MCF 10A (cell line): ENCODE data around the gene GNA15. TPM values are rescaled to one million over a fixed set of nuclear protein-coding genes. Genes with fewer than 3 reads are reported as not detected.

Experiments used
- BruUV-seq: library from RNA; stranded (reverse); fragments of 400-500 nt; replicated peaks from 2 replicates; lab custom pipeline; 2021; lab: Mats Ljungman, UMichigan
- CTCF ChIA-PET: fragments of 300-600 bp; sonication (Branson Sonifier 250); formaldehyde crosslinking; extraction: SDS; loops from one replicate; lab custom pipeline; 2021; ENCODE audit warnings: antibody characterized with exemption, inconsistent platforms; lab: Yijun Ruan, JAX
- POLR2A ChIA-PET: fragments of 300-600, 350-650 bp; sonication (Branson Sonifier 250); formaldehyde crosslinking; extraction: SDS; loops from one replicate; lab custom pipeline; 2020; ENCODE audit warnings: antibody characterized with exemption, inconsistent platforms; lab: Yijun Ruan, JAX
- DNase-seq: peaks from one replicate; pipeline ENCODE4 v3.0.0-alpha.2; 2018; ENCODE audit not compliant: unreplicated experiment
- H3K27ac Mint-ChIP-seq: one replicate; pipeline ENCODE4 v1.8.0; 2022; ENCODE audit warnings: mild to moderate bottlenecking, low read depth, mixed read lengths; ENCODE audit not compliant: unreplicated experiment
- H3K27me3 Mint-ChIP-seq: one replicate; pipeline ENCODE4 v1.8.0; 2022; ENCODE audit warnings: mixed read lengths; ENCODE audit not compliant: insufficient read depth, unreplicated experiment
- H3K36me3 Mint-ChIP-seq: one replicate; pipeline ENCODE4 v1.8.0; 2022; ENCODE audit warnings: mild to moderate bottlenecking, moderate library complexity, mixed read lengths; ENCODE audit not compliant: insufficient read depth, unreplicated experiment
- H3K4me1 Mint-ChIP-seq: one replicate; pipeline ENCODE4 v1.8.0; 2022; ENCODE audit warnings: mixed read lengths; ENCODE audit not compliant: insufficient read depth, unreplicated experiment
- H3K4me3 Mint-ChIP-seq: one replicate; pipeline ENCODE4 v1.8.0; 2022; ENCODE audit warnings: mild to moderate bottlenecking, moderate library complexity, mixed read lengths; ENCODE audit not compliant: unreplicated experiment
- H3K9me3 Mint-ChIP-seq: one replicate; pipeline ENCODE4 v1.8.0; 2022; ENCODE audit warnings: mixed read lengths; ENCODE audit not compliant: unreplicated experiment
- CTCF ChIP-seq: fragments of 200-600 bp; IDR thresholded peaks from one replicate; pipeline ENCODE4 v1.8.0; 2022; ENCODE audit warnings: antibody characterized with exemption, mild to moderate bottlenecking; ENCODE audit not compliant: unreplicated experiment
- intact Hi-C: fragments of 100-400 bp; cut with micrococcal nuclease; formaldehyde crosslinking; loops from 2 replicates; pipeline ENCODE4 v1.14.1; 2022
- total RNA-seq: library from RNA; stranded (reverse); gene quantifications from 2 replicates; pipeline ENCODE4 v1.2.3, GENCODE V29; 2022

Gene GNA15
- total RNA-seq, 1 experiment from 2014 or later = 47.1 TPM

DNA sequence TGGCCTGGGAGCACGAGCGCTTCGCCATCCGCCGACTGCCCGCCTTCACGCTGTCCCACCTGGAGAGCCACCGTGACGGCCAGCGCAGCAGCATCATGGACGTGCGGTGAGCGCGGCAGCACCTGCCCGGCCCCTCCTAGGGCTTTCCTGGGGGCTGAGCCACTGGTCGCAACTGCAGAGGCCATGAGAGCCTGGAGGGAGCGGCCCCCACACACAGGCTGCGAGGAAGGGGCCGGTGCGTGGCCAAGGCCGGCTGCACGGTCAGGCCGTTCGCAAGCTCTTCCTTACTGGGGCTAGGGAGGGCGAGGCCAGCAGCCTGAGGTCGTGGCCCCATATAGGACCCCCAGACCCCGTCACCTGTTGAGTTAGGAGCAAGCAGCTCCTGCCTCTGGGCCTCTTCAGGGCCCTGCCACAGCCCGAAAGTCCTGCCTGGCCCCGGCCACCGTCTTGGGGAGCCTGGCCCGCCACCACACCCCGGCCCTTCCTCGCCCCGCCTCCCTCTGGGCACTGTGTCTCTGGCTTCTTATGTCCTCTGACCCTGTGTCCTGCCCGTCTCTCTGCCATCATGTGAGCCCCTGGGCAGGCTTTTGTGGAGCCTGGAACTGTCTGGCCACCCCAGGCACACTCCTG lies 68.9 kb downstream of the GNA15 start:
- ChIA-PET CTCF (no interaction called here), POLR2A (no interaction called here)
- Mint-ChIP-seq H3K27ac (no peak overlapping the region), H3K9me3 (no peaks in the 10 kb centered on the region), H3K4me1 (no peaks in the 10 kb centered on the region), H3K36me3 (peaks cover 27% of the 10 kb centered on the region), H3K27me3 (no peaks in the 10 kb centered on the region), H3K4me3 (no peak overlapping the region)
- no TSS peak for BruUV-seq
- intact Hi-C loops = no loop called here
- TF ChIP-seq CTCF = no peak
- DNase-seq = no peak

GRCh38 chr19:3206216-3206953 lies 70.6 kb downstream of the GNA15 start:
- no peak overlapping the region for H3K27ac Mint-ChIP-seq
- ChIA-PET POLR2A (no interaction called here), CTCF (no interaction called here)
- no peaks in the 10 kb centered on the region for H3K9me3 Mint-ChIP-seq
- intact Hi-C loops = no loop called here
- no TSS peak for BruUV-seq
- no peak overlapping the region for H3K4me3 Mint-ChIP-seq
- peaks cover 25% of the 10 kb centered on the region for H3K36me3 Mint-ChIP-seq
- no peak for TF ChIP-seq CTCF
- H3K27me3 Mint-ChIP-seq = no peaks in the 10 kb centered on the region
- no peak for DNase-seq
- H3K4me1 Mint-ChIP-seq = no peaks in the 10 kb centered on the region

DNA sequence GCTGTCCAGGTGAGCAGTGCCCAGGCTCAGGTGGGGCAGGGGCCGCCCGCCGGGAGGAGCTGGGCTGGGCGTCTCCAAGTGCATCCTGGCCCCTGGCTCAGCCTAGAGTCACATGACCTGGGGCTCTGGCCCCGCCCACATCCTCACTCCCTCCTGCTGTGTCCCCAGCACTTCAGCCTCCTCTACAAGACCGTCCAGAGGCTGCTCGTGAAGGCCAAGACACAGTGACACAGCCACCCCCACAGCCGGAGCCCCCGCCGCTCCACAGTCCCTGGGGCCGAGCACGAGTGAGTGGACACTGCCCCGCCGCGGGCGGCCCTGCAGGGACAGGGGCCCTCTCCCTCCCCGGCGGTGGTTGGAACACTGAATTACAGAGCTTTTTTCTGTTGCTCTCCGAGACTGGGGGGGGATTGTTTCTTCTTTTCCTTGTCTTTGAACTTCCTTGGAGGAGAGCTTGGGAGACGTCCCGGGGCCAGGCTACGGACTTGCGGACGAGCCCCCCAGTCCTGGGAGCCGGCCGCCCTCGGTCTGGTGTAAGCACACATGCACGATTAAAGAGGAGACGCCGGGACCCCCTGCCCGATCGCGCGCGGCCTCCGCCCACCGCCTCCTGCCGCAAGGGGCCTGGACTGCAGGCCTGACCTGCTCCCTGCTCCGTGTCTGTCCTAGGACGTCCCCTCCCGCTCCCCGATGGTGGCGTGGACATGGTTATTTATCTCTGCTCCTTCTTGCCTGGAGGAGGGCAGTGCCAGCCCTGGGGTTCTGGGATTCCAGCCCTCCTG lies 71.8 kb downstream of the GNA15 start:
- no peak for TF ChIP-seq CTCF
- BruUV-seq = no TSS peak
- DNase-seq = no peak
- CTCF ChIA-PET = no interaction called here
- no peaks in the 10 kb centered on the region for H3K4me1 Mint-ChIP-seq
- peaks cover 25% of the 10 kb centered on the region for H3K36me3 Mint-ChIP-seq
- H3K9me3 Mint-ChIP-seq = no peaks in the 10 kb centered on the region
- H3K27ac Mint-ChIP-seq = no peak overlapping the region
- intact Hi-C loops = no loop called here
- H3K27me3 Mint-ChIP-seq = no peaks in the 10 kb centered on the region
- POLR2A ChIA-PET = no interaction called here
- H3K4me3 Mint-ChIP-seq = no peak overlapping the region
